Effector memory CD4-positive, alpha-beta T cell (primary cell): Measurements from ENCODE around the gene FOXA3.

Experiments
- DNase-seq, 3 donors: peaks; one replicate each; pipeline ENCODE4 v3.0.0-alpha.2; 2020
- H3K27ac ChIP-seq: 2 replicates; pipeline ENCODE4 v1.7.0; 2013; ENCODE audit warnings: mild to moderate bottlenecking, low read length, moderate library complexity; ENCODE audit not compliant: insufficient read depth, poor library complexity, severe bottlenecking
- H3K27me3 ChIP-seq: replicated peaks from 2 replicates; pipeline ENCODE4 v1.7.0; 2013; ENCODE audit warnings: mild to moderate bottlenecking, low read length; ENCODE audit not compliant: insufficient read depth, control insufficient read depth, poor library complexity, severe bottlenecking
- H3K36me3 ChIP-seq: 2 replicates; pipeline ENCODE4 v1.7.0; 2013; ENCODE audit warnings: mild to moderate bottlenecking, low read length, moderate library complexity; ENCODE audit not compliant: control insufficient read depth, insufficient read depth
- H3K4me1 ChIP-seq: 2 replicates; pipeline ENCODE4 v1.7.0; 2013; ENCODE audit warnings: low read length, mild to moderate bottlenecking; ENCODE audit not compliant: control insufficient read depth, insufficient read depth, poor library complexity, severe bottlenecking
- H3K4me3 ChIP-seq: 2 replicates; pipeline ENCODE4 v1.7.0; 2013; ENCODE audit warnings: low read length, low read depth, mild to moderate bottlenecking; ENCODE audit not compliant: insufficient read depth, poor library complexity, severe bottlenecking
- H3K9me3 ChIP-seq: 2 replicates; pipeline ENCODE4 v1.7.0; 2013; ENCODE audit warnings: mild to moderate bottlenecking, low read length, moderate library complexity; ENCODE audit not compliant: control insufficient read depth
- total RNA-seq, 3 donors: gene quantifications; one replicate each; lab custom pipeline; 2026; lab: John Stamatoyannopoulos, UW

FOXA3 gene
- 0 reads per million in 3 donors for total RNA-seq

GRCh38 chr19:45863840-45864628 is at the start of gene FOXA3:
TSS of gene FOXA3 (plus strand) at chr19:45864326. CDS start at chr19:45864457, 131 bp downstream.
- peaks cover 19% of the 10 kb centered on the region for H3K4me1 ChIP-seq
- DNase-seq = peak; percentile 37 to 41 (median 39)
- peak within 1 kb of the TSS; percentile 91 for H3K4me3 ChIP-seq
- H3K27me3 ChIP-seq = no peaks in the 10 kb centered on the region
- no peak within 1 kb of the TSS for H3K27ac ChIP-seq
- H3K36me3 ChIP-seq = no peaks in the 10 kb centered on the region
- H3K9me3 ChIP-seq = no peaks in the 10 kb centered on the region

GRCh38 chr19:45814851-45815480 is 49.2 kb upstream of the FOXA3 start, which contains the start of gene RSPH6A:
TSS of gene RSPH6A (minus strand) at chr19:45815308. CDS start at chr19:45815176, 132 bp downstream.
- Histone ChIP-seq H3K4me3 (no peak within 1 kb of the TSS), H3K36me3 (no peaks in the 10 kb centered on the region), H3K27ac (no peak within 1 kb of the TSS), H3K9me3 (no peaks in the 10 kb centered on the region), H3K27me3 (no peaks in the 10 kb centered on the region), H3K4me1 (no peaks in the 10 kb centered on the region)
- no peak for DNase-seq

GRCh38 chr19:45815481-45816216 is 48.5 kb upstream of the FOXA3 start:
- DNase-seq = no peak
- no peaks in the 10 kb centered on the region for H3K9me3 ChIP-seq
- H3K27me3 ChIP-seq = no peaks in the 10 kb centered on the region
- no peak overlapping the region for H3K27ac ChIP-seq
- no peak overlapping the region for H3K4me3 ChIP-seq
- H3K36me3 ChIP-seq = peaks cover 3% of the 10 kb centered on the region
- H3K4me1 ChIP-seq = no peaks in the 10 kb centered on the region

GRCh38 chr19:45816236-45817009 is 47.7 kb upstream of the FOXA3 start:
- Histone ChIP-seq H3K4me3 (no peak overlapping the region), H3K4me1 (no peaks in the 10 kb centered on the region), H3K27me3 (no peaks in the 10 kb centered on the region), H3K36me3 (peaks cover 5% of the 10 kb centered on the region), H3K27ac (no peak overlapping the region), H3K9me3 (no peaks in the 10 kb centered on the region)
- no peak for DNase-seq

- Histone ChIP-seq H3K36me3 (peaks cover 5% of the 10 kb centered on the region), H3K27me3 (no peaks in the 10 kb centered on the region), H3K4me1 (no peaks in the 10 kb centered on the region), H3K4me3 (no peak overlapping the region), H3K9me3 (no peaks in the 10 kb centered on the region), H3K27ac (no peak overlapping the region)
- peak; percentile 87 to 92 (median 91) for DNase-seq
Observed at GRCh38 chr19:45817010-45817724, 47.0 kb upstream of the FOXA3 start.

- Histone ChIP-seq H3K36me3 (peaks cover 11% of the 10 kb centered on the region), H3K4me1 (no peaks in the 10 kb centered on the region), H3K27ac (no peak overlapping the region)
Observed at GRCh38 chr19:45817725-45818301, 46.3 kb upstream of the FOXA3 start.

GRCh38 chr19:45819769-45820168 is 44.4 kb upstream of the FOXA3 start:
- H3K4me3 ChIP-seq = no peak overlapping the region
- no peak overlapping the region for H3K27ac ChIP-seq
- H3K27me3 ChIP-seq = no peaks in the 10 kb centered on the region
- DNase-seq = no peak
- no peaks in the 10 kb centered on the region for H3K9me3 ChIP-seq
- H3K36me3 ChIP-seq = peaks cover 28% of the 10 kb centered on the region
- H3K4me1 ChIP-seq = no peaks in the 10 kb centered on the region

More at GRCh38 chr19:45817725-45818301, 46.3 kb upstream of the FOXA3 start:
- Histone ChIP-seq H3K9me3 (no peaks in the 10 kb centered on the region), H3K4me3 (no peak overlapping the region), H3K27me3 (no peaks in the 10 kb centered on the region)
- DNase-seq = no peak

- H3K4me3 ChIP-seq = no peak overlapping the region
- DNase-seq = no peak
- no peaks in the 10 kb centered on the region for H3K9me3 ChIP-seq
- H3K4me1 ChIP-seq = no peaks in the 10 kb centered on the region
- no peak overlapping the region for H3K27ac ChIP-seq
- peaks cover 36% of the 10 kb centered on the region for H3K36me3 ChIP-seq
- H3K27me3 ChIP-seq = no peaks in the 10 kb centered on the region
Observed at GRCh38 chr19:45820413-45821102, 43.6 kb upstream of the FOXA3 start.
